K562 (cell line): ENCODE data around the gene MAPRE2. TPM values are rescaled to one million over a fixed set of nuclear protein-coding genes. Genes with fewer than 3 reads are reported as not detected.

Experiments
- ATAC-seq: fragments of 200-7000 bp; cut with Tn5 transposase; 3 replicates; pipeline ENCODE4 v1.9.1; 2020; ENCODE audit warnings: moderate library complexity
- BruUV-seq: library from RNA; stranded (reverse); fragments of 400-500 nt; replicated peaks from 2 replicates; lab custom pipeline; 2021; lab: Mats Ljungman, UMichigan
- CTCF ChIA-PET: fragments of 300-600 bp; formaldehyde crosslinking; extraction: SDS; loops from one replicate; lab custom pipeline; 2021; ENCODE audit warnings: low intra/inter-chr PET ratio; lab: Yijun Ruan, JAX
- POLR2A ChIA-PET: fragments of 300-600, 350-650 bp; sonication (Branson Sonifier 250); formaldehyde crosslinking; extraction: SDS; loops from one replicate; lab custom pipeline; 2021; ENCODE audit warnings: antibody characterized with exemption, inconsistent platforms; lab: Yijun Ruan, JAX
- DNase-seq, 4 experiments: peaks; one replicate each; pipeline versions ENCODE4 v3.0.0 to v3.0.0-alpha.2; 2011 to 2018; ENCODE audit warnings: low spot score in 3 of 4, mixed read lengths in 3 of 4; ENCODE audit errors: extremely low read depth in 1 of 4
- FAIRE-seq: peaks from 2 replicates; lab custom pipeline; 2011; peaks lifted over from hg19 to GRCh38; lab: Jason Lieb, UNC
- H2AFZ ChIP-seq: 2 replicates; pipeline ENCODE4 v1.6.0; 2011; ENCODE audit warnings: low read depth, low read length, control low read depth, inconsistent platforms
- H3K27ac ChIP-seq: fragments of 200-600 bp; 3 replicates; pipeline ENCODE4 v1.8.0; 2011; ENCODE audit warnings: low read depth, mild to moderate bottlenecking, control low read depth, inconsistent platforms, low read length, moderate library complexity, mixed read lengths; ENCODE audit errors: extremely low read depth
- H3K27me3 ChIP-seq, 2 experiments: fragments of 300-600 bp in 1 of 2; 2 replicates in 1 of 2; 3 replicates in 1 of 2; pipeline versions ENCODE4 v1.6.0 to v1.8.0; 2011; ENCODE audit warnings: inconsistent platforms in 2 of 2, low read length in 2 of 2, mild to moderate bottlenecking in 1 of 2, mixed read lengths in 1 of 2, moderate library complexity in 1 of 2; ENCODE audit not compliant: control insufficient read depth in 2 of 2, insufficient read depth in 2 of 2
- H3K36me3 ChIP-seq: fragments of 300-600 bp; 3 replicates; pipeline ENCODE4 v1.8.0; 2011; ENCODE audit warnings: mild to moderate bottlenecking, low read length, inconsistent platforms; ENCODE audit not compliant: control insufficient read depth, insufficient read depth
- H3K4me1 ChIP-seq, 2 experiments: fragments of 200-600 bp in 1 of 2; replicated peaks in 1 of 2; 2 replicates in 1 of 2; 3 replicates in 1 of 2; pipeline versions ENCODE4 v1.5.1 to v1.8.0; 2011; ENCODE audit warnings: inconsistent platforms in 2 of 2, low read length in 2 of 2, mild to moderate bottlenecking in 1 of 2, mixed read lengths in 1 of 2, moderate library complexity in 1 of 2; ENCODE audit not compliant: control insufficient read depth in 2 of 2, insufficient read depth in 2 of 2
- H3K4me2 ChIP-seq: 2 replicates; pipeline ENCODE4 v1.6.1; 2011; ENCODE audit warnings: low read length, control low read depth, inconsistent platforms, mixed read lengths; ENCODE audit not compliant: insufficient read depth
- H3K4me3 ChIP-seq: fragments of 200-600 bp; sonication (generic), shearing (Covaris generic); 2 replicates; pipeline ENCODE4 v1.5.1; 2016; ENCODE audit warnings: control low read depth, inconsistent platforms
- H3K79me2 ChIP-seq: fragments of 200-600 bp; 3 replicates; pipeline ENCODE4 v1.8.0; 2011; ENCODE audit warnings: low read length, inconsistent platforms; ENCODE audit not compliant: control insufficient read depth, insufficient read depth
- H3K9ac ChIP-seq, 2 experiments: 2 replicates each; pipeline versions ENCODE4 v1.6.0 to v1.6.1; 2011; ENCODE audit warnings: low read depth in 2 of 2, low read length in 2 of 2, control low read depth in 1 of 2, inconsistent platforms in 1 of 2, mild to moderate bottlenecking in 1 of 2, mixed read lengths in 1 of 2; ENCODE audit not compliant: insufficient read depth in 1 of 2
- H3K9me1 ChIP-seq: one replicate; pipeline ENCODE4 v1.6.0; 2011; ENCODE audit warnings: inconsistent platforms, mild to moderate bottlenecking, low read length, moderate library complexity; ENCODE audit not compliant: control insufficient read depth, insufficient read depth
- H3K9me3 ChIP-seq: replicated peaks from 2 replicates; pipeline ENCODE4 v1.5.1; 2011; ENCODE audit warnings: low read depth, low read length, inconsistent platforms; ENCODE audit not compliant: control insufficient read depth, insufficient read depth
- H4K20me1 ChIP-seq: replicated peaks from 2 replicates; pipeline ENCODE4 v1.6.1; 2011; ENCODE audit warnings: low read length, inconsistent platforms, mixed read lengths; ENCODE audit not compliant: control insufficient read depth, insufficient read depth
- ATF1 ChIP-seq, 2 experiments: fragments of 450-650 bp in 1 of 2; IDR thresholded peaks; 2 replicates each; pipeline ENCODE4 v1.6.1; 2016; ENCODE audit warnings: missing compliant biosample characterization in 1 of 2, missing genetic modification characterization in 1 of 2
- CXXC5 ChIP-seq: fragments of 250-450 bp; sonication (Bioruptor Pico); IDR thresholded peaks from 2 replicates; pipeline ENCODE4 v1.8.0; 2022; ENCODE audit warnings: inconsistent platforms, mild to moderate bottlenecking, moderate library complexity
- E2F3 ChIP-seq: fragments of 250-450 bp; sonication (Bioruptor Pico); IDR thresholded peaks from 2 replicates; pipeline ENCODE4 v1.4.0; 2020; ENCODE audit warnings: mild to moderate bottlenecking
- JUND ChIP-seq, 2 experiments: IDR thresholded peaks; 2 replicates in 1 of 2; 3 replicates in 1 of 2; pipeline ENCODE4 v1.6.1; 2011; ENCODE audit warnings: borderline replicate concordance in 2 of 2, low read depth in 2 of 2, low read length in 2 of 2, improper control_type of control experiment in 1 of 2, missing biosample characterization in 1 of 2, missing genetic modification characterization in 1 of 2, missing genetic modification reagents in 1 of 2
- PBX2 ChIP-seq, 2 experiments: IDR thresholded peaks in 1 of 2; conservative IDR thresholded peaks in 1 of 2; 2 replicates each; pipeline ENCODE4 v1.6.1; 2016; ENCODE audit warnings: low read depth in 2 of 2, mild to moderate bottlenecking in 1 of 2, missing compliant biosample characterization in 1 of 2, missing genetic modification characterization in 1 of 2, moderate library complexity in 1 of 2
- POLR3G ChIP-seq: IDR thresholded peaks from 2 replicates; pipeline ENCODE4 v1.6.1; 2011; ENCODE audit not compliant: insufficient read length, insufficient replicate concordance; ENCODE audit errors: extremely low read depth
- PTRF ChIP-seq: fragments of 450-650 bp; IDR thresholded peaks from 2 replicates; pipeline ENCODE4 v1.6.1; 2016; ENCODE audit warnings: mild to moderate bottlenecking, missing genetic modification characterization, missing compliant biosample characterization
- ZBTB49 ChIP-seq: sonication (generic); formaldehyde crosslinking; IDR thresholded peaks from 2 replicates; pipeline ENCODE4 v1.8.0; 2022; ENCODE audit warnings: missing genetic modification reagents, mild to moderate bottlenecking, borderline replicate concordance
- ZNF23 ChIP-seq: fragments of 250-450 bp; sonication (Bioruptor Pico); IDR thresholded peaks from 2 replicates; pipeline ENCODE4 v1.4.0; 2020; ENCODE audit warnings: mild to moderate bottlenecking
- ZNF639 ChIP-seq, 2 experiments: fragments of 200-800 bp in 1 of 2; sonication (Bioruptor generic) in 1 of 2; sonication (generic) in 1 of 2; formaldehyde crosslinking in 1 of 2; IDR thresholded peaks in 1 of 2; conservative IDR thresholded peaks in 1 of 2; 2 replicates each; pipeline versions ENCODE4 v1.5.0 to v1.6.1; 2016 to 2020; ENCODE audit warnings: missing compliant biosample characterization in 1 of 2, missing genetic modification characterization in 1 of 2, missing genetic modification reagents in 1 of 2
- ZNF644 ChIP-seq: fragments of 200-800 bp; sonication (Bioruptor generic); IDR thresholded peaks from 2 replicates; pipeline ENCODE4 v1.6.1; 2016; ENCODE audit warnings: low read depth, missing genetic modification characterization, missing compliant biosample characterization
- WGBS: fragments of 100-300 bp; shearing (Covaris generic); methylation state at CpG from one replicate; pipeline ENCODE4 v1.1.6; 2016; ENCODE audit warnings: low coverage, mixed read lengths; ENCODE audit not compliant: insufficient coverage; ENCODE audit errors: missing lambda C conversion rate; 5-methylcytosine and 5-hydroxymethylcytosine counted together
- in situ Hi-C: fragments of 300-500 bp; cut with MboI; formaldehyde crosslinking; loops from 4 replicates; pipeline ENCODE4 v1.15.0; 2018; ENCODE audit warnings: inconsistent platforms, mixed read lengths
- intact Hi-C: fragments of 100-400 bp; cut with micrococcal nuclease; formaldehyde crosslinking; loops from 2 replicates; pipeline ENCODE4 v1.14.2; 2022
- polyA plus RNA-seq, 8 experiments: library from polyadenylated mRNA; depleted of rRNA in 4 of 8; stranded (reverse) in 5 of 8; unstranded in 3 of 8; fragments of >200 nt; fragmentation: Nextera tagmentation in 2 of 8; fragmentation: Illumina TruSeq in 1 of 8; extraction: Ambion mirVana in 2 of 8; extraction: Trizol in 1 of 8; gene quantifications; 2 replicates each; pipeline versions ENCODE4 v1.2.1 to v1.2.3, GENCODE V29; 2011 to 2014; ENCODE audit warnings: inconsistent platforms in 1 of 8, missing spikeins in 1 of 8
- total RNA-seq, 7 experiments: library from RNA; depleted of rRNA in 6 of 7; stranded (reverse); fragments of >200 nt in 6 of 7; fragmentation: Illumina TruSeq in 2 of 7; extraction: Trizol in 2 of 7; gene quantifications; 2 replicates each; pipeline versions ENCODE4 v1.2.1 to v1.2.3, GENCODE V29; 2011 to 2021; ENCODE audit warnings: low replicate concordance in 1 of 7

MAPRE2 gene
- total and polyA plus RNA-seq, 9 of the 15 experiments (the other 6 are each of a cell fraction or from before 2014, with no cell fraction given), result 32.3 to 70.7 (median 40.7) TPM

GRCh38 chr18:35106013-35106844 lies 65.0 kb downstream of the MAPRE2 start:
- no TSS peak for BruUV-seq
- H3K9me3 ChIP-seq, result no peaks in the 10 kb centered on the region
- no peak overlapping the region for H3K4me3 ChIP-seq
- H3K9me1 ChIP-seq, result no peaks in the 10 kb centered on the region
- no peaks in the 10 kb centered on the region for H3K27me3 ChIP-seq
- 0 out of 2 replicates have a peak overlapping the region, but pooled peaks have one; percentile 35 for H2AFZ ChIP-seq
- in situ Hi-C loops, result no loop called here
- peaks cover 12 to 66% of the 10 kb centered on the region in 2 experiments; a peak in 4 of 5 replicates for H3K4me1 ChIP-seq
- 24% methylated on average over 4 of the region's 4 CpGs for WGBS
- FAIRE-seq (no peak), DNase-seq (no peak), ATAC-seq (peak; percentile 44)
- H3K79me2 ChIP-seq, result peaks cover 30% of the 10 kb centered on the region
- H3K36me3 ChIP-seq, result peaks cover 4% of the 10 kb centered on the region; the same call in 1 of the 3 replicates
- peak overlapping the region; percentile 19; the same call in 1 of the 2 replicates for H3K4me2 ChIP-seq
- intact Hi-C loops, result no loop called here
- no peaks in the 10 kb centered on the region for H4K20me1 ChIP-seq
- H3K9ac ChIP-seq, result 0 out of 4 replicates have a peak overlapping the region, but pooled peaks of 1 of the 2 experiments have one; percentile 1
- ChIA-PET POLR2A (interaction anchor here (0.7 to 1.5 kb wide), 6 partner anchors 10 to 81 kb away, joined by 3 to 7 read pairs (median 3); no protein-coding TSS in a partner anchor), CTCF (no interaction called here)
- H3K27ac ChIP-seq, result peak overlapping the region; percentile 53
- TF ChIP-seq ZNF23 (0 out of 2 replicates have a peak, but pooled peaks have one; percentile 11), ZNF644 (tag) (peak; percentile 21; the same call in 1 of the 2 replicates), CXXC5 (no peak), ZNF639 (CRISPR knock-in tag; conservative IDR thresholded peaks at IDR 0.05 in 1 of 2, IDR thresholded peaks at IDR 0.05 in 1 of 2) (peak in 1 of 2 experiments; percentile 63; a peak in 2 of 4 replicates), E2F3 (CRISPR knock-in tag) (no peak), PBX2 (CRISPR knock-in tag; IDR thresholded peaks at IDR 0.05; ENCODE audit: low read depth) (no peak), PBX2 (tag; conservative IDR thresholded peaks at IDR 0.05; ENCODE audit: low read depth) (0 out of 2 replicates have a peak, but pooled peaks have one; percentile 31), JUND (IDR thresholded peaks at IDR 0.05; ENCODE audit: borderline replicate concordance, low read depth, low read length) (no peak), JUND (tag; IDR thresholded peaks at IDR 0.05; ENCODE audit: borderline replicate concordance, low read depth, low read length) (peak; percentile 24; the same call in 1 of the 3 replicates), ATF1 (CRISPR knock-in tag; IDR thresholded peaks at IDR 0.05) (no peak), ATF1 (tag; IDR thresholded peaks at IDR 0.05) (0 out of 2 replicates have a peak, but pooled peaks have one; percentile 9), ZBTB49 (no peak), POLR3G (no peak), PTRF (tag) (no peak)
